ENCODE measurements around the gene SRPK2.
"Not testable (repeated sequence)": the region's sequence is repeated elsewhere in the genome, so short reads cannot be mapped to it uniquely, and the experiment has no call there.

Gene SRPK2

GRCh38 chr7:105388356-105389087 is at the start of gene SRPK2:
SRPK2 (minus strand) TSS chr7:105388921.
- no peak for TF ChIP-seq CTCF (IDR thresholded peaks at IDR 0.05; ENCODE audit: low read depth, low read length)

GRCh38 chr7:105438254-105438653 is 49.5 kb upstream of the SRPK2 start:
- DNase-seq (ENCODE audit: extremely low read depth, low read depth) = no peak
- no peak for TF ChIP-seq CTCF (IDR thresholded peaks at IDR 0.05; ENCODE audit: low read depth, low read length)

More at GRCh38 chr7:105388356-105389087, at the start of gene SRPK2:
- no peak for DNase-seq (ENCODE audit: extremely low read depth, low read depth)

- not testable (repeated sequence) for DNase-seq (ENCODE audit: extremely low read depth, low read depth)
Observed at GRCh38 chr7:105437356-105437755, 48.6 kb upstream of the SRPK2 start.

- peak; percentile 38 for TF ChIP-seq CTCF (IDR thresholded peaks at IDR 0.05; ENCODE audit: low read depth, low read length)
- DNase-seq (ENCODE audit: extremely low read depth, low read depth) = peak; percentile 11
Observed at GRCh38 chr7:105429746-105430612, 41.3 kb upstream of the SRPK2 start.

- TF ChIP-seq CTCF (IDR thresholded peaks at IDR 0.05; ENCODE audit: low read depth, low read length) = no peak
- DNase-seq (ENCODE audit: extremely low read depth, low read depth) = no peak
Observed at GRCh38 chr7:105426606-105427146, 38.0 kb upstream of the SRPK2 start.

GRCh38 chr7:105423987-105424386 is 35.3 kb upstream of the SRPK2 start:
- DNase-seq (ENCODE audit: extremely low read depth, low read depth) = no peak
- TF ChIP-seq CTCF (IDR thresholded peaks at IDR 0.05; ENCODE audit: low read depth, low read length) = no peak

GRCh38 chr7:105413887-105414437 is 25.2 kb upstream of the SRPK2 start:
- DNase-seq (ENCODE audit: extremely low read depth, low read depth) = no peak
- TF ChIP-seq CTCF (IDR thresholded peaks at IDR 0.05; ENCODE audit: low read depth, low read length) = no peak

GRCh38 chr7:105410774-105411173 is 22.1 kb upstream of the SRPK2 start:
- not testable (repeated sequence) for DNase-seq (ENCODE audit: extremely low read depth, low read depth)

GRCh38 chr7:105409775-105410174 is 21.1 kb upstream of the SRPK2 start:
- not testable (repeated sequence) for DNase-seq (ENCODE audit: extremely low read depth, low read depth)

Measured in AG09319 (cell line).